ENCODE data around the gene SMCO2. TPM values are rescaled to one million over a fixed set of nuclear protein-coding genes. Genes with fewer than 3 reads are reported as not detected.

Gene SMCO2
- total RNA-seq, 1 experiment from 2014 or later = 0.78 TPM

DNA sequence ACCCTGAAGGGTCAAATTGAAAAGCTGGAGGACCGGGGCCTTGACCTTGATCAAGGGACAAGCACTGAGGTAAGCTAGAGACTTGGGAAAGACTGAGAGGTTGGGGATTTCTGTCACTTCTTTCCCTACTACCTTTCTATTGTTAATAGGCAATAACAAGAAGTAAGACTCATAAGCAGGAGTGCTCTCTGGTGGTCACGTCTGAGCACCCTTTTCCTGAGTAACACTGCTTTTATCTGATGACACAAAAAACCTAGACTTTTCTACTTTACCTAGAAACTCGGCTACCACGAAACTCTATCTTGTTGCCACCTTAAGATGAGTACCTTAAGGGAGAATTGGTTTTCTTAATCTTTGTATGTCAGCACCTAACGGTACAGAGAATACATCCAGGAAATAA, 41.9 kb downstream of the SMCO2 start:
- in situ Hi-C loops (cut with HindIII; ENCODE audit: low pct_unique_long_range_greater_than_20kb, low sequenced_read_pairs) = no loop called here
- no peak for DNase-seq (ENCODE audit: low read depth)

DNA sequence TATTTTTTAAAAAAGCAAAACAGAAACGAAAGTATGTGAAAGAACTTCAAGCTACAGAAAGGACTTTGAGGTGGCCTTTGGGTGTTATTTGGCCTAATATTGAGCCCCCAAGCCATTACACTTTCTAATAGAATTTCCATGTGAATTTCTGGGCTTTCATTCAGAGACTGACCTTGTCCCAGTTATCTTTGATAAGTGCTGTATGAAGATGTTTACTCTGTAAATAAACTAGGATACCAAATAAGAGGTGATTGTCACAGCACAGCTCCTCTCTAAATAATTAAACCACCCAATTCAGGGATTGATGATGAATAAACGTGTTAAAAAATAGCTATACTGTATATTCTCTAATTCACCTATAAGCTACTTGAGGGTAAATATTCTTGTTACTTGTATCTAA, 44.7 kb downstream of the SMCO2 start:
- in situ Hi-C loops (cut with HindIII; ENCODE audit: low pct_unique_long_range_greater_than_20kb, low sequenced_read_pairs) = no loop called here
- no peak for DNase-seq (ENCODE audit: low read depth)

DNA sequence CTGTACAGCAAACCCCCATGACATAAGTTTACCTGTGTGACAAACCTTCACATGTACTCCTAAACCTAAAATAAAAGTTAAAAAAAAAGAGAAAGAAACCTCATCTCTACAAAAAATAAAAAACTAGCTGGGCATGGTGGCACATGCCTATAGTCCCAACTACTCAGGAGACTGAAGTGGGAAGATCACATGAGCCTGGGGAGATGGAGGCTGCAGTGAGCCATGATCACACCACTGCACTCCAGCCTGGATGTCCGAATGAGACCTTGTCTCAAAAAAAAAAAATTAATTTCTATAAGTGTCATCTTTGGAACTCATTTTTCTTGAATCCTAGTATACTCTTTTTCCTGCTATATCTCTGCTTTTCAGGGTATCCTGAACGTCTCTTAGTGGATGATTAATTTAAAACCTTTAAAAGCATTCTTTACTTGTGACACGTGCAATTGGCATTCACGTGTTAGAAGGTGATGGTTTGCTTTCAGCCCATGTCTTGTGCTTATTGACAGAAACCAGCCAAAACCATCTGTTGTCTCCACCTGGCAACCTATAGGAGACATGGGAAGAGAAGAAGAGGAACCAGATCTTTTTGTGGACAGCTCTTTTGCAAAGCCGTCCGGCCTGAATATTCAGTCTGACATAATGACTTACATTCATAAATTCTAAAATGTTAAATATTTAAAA, 46.9 kb downstream of the SMCO2 start:
- DNase-seq (ENCODE audit: low read depth) = peak; percentile 27

DNA sequence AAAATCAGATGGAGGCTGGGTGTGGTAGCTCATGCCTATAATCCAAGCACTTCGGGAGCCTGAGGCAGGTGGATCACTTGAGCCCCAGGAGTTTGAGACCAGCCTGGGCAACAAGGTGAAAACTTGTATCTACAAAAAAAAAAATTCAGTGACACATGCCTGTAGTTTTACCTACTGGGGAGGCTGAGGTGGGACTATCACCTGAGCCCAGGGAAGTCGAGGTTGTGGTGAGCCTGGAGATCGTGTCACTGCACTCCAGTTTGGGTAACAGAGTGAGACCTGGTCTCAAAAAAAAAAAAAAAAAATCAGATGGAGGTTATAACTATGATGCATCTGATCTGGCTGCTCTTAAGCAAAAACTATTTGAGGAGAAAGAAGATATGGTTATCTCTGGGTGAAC, 50.9 kb downstream of the SMCO2 start:
- in situ Hi-C loops (cut with HindIII; ENCODE audit: low pct_unique_long_range_greater_than_20kb, low sequenced_read_pairs) = no loop called here

More for the DNA sequence above, 46.9 kb downstream of the SMCO2 start:
- in situ Hi-C loops (cut with HindIII; ENCODE audit: low pct_unique_long_range_greater_than_20kb, low sequenced_read_pairs) = no loop called here

DNA sequence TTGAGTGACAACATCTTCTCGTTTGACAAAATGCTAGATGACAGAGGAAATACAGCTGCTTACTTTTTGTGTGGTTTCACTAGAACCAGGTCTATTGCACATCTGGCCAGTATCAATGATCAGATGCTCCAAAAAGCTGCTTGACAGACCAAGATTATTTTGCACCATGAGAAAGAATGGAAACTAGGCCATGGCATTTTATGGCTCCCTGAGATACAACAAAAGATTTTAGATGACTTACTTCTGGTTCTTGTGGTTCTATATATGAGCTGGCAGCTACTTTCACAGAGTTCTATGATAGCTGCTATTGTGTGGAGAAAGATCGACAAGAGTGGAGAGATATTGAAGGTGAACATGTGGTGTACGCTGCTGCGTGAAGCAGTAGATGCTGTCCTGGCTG, 51.6 kb downstream of the SMCO2 start:
- DNase-seq (ENCODE audit: low read depth) = no peak
- in situ Hi-C loops (cut with HindIII; ENCODE audit: low pct_unique_long_range_greater_than_20kb, low sequenced_read_pairs) = no loop called here

More for the DNA sequence above, 50.9 kb downstream of the SMCO2 start:
- DNase-seq (ENCODE audit: low read depth) = no peak

DNA sequence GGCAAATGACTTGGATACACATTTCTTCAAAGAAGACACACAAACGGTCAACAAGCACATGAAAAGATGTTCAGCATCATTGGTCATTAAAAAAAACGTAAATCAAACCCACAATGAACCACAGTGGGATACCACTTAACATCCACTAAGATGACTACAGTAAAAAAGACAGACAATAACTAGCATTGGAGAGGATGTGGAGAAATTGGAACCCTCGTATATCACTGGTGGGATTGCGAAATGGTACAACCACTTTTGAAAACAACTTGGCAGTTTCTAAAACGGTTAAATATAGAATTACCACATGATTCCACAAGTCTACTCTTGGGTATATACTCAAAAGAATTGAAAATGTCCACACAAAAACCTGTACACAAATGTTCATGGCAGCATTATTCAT, 52.2 kb downstream of the SMCO2 start:
- in situ Hi-C loops (cut with HindIII; ENCODE audit: low pct_unique_long_range_greater_than_20kb, low sequenced_read_pairs) = no loop called here

DNA sequence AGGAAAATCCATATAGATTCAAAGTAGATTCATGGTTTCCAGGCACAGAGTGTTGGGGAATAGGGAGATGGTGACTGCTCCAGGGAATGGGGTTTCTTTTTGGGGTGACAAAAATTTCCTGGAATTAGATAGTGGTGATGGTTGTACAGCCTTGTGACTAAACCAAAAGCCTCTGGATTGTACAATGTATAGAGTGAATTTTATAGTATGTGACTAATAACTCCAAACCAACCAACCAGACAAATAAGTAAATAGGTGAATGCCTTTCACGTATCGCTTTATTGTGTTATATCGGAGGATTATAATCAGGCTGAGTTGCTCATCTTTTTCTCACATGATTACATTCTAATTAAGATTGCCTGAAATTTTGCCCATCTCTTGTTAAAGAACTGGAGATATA, 52.8 kb downstream of the SMCO2 start:
- in situ Hi-C loops (cut with HindIII; ENCODE audit: low pct_unique_long_range_greater_than_20kb, low sequenced_read_pairs) = no loop called here
- DNase-seq (ENCODE audit: low read depth) = no peak

More for the DNA sequence above, 52.2 kb downstream of the SMCO2 start:
- no peak for DNase-seq (ENCODE audit: low read depth)

DNA sequence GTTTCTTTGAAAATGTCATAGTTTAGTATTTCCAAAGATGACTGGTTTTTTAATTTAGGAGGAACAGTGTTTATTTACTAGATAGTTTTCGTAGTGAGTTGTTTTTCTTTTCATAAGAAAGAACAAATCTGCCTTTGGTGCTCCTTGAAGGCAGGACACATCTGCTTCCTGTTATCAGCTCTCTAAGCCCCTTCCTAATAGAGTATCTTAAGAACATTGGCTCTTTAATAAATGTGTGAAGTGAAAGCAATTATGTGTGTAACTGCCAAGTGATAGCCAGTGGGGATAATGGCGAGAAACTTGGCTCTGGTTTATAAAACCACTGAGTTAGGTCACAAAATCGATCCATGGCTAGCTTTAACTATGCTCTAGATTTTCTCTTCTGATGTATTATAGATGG, 54.0 kb downstream of the SMCO2 start:
- DNase-seq (ENCODE audit: low read depth) = no peak
- in situ Hi-C loops (cut with HindIII; ENCODE audit: low pct_unique_long_range_greater_than_20kb, low sequenced_read_pairs) = no loop called here

DNA sequence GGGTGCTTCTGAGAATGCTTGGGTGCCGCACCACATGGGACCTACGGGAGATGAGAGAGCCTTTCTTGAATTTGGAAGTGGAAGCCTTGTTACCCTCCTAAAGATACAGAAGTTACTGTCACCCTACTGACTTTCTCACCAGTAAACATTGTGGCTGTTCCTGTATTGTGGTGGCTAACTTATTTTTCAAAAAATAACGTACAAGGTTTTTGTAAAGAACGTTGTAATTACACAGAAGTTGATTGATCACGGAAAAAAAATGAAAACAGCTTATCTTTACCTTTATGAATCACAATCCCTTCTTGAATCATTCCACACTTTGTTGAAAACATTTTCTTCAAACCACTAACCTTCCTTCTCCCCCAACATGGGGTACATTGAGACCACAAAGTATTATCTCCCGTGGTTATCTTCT, 55.5 kb downstream of the SMCO2 start:
- in situ Hi-C loops (cut with HindIII; ENCODE audit: low pct_unique_long_range_greater_than_20kb, low sequenced_read_pairs) = no loop called here
- no peak for DNase-seq (ENCODE audit: low read depth)

DNA sequence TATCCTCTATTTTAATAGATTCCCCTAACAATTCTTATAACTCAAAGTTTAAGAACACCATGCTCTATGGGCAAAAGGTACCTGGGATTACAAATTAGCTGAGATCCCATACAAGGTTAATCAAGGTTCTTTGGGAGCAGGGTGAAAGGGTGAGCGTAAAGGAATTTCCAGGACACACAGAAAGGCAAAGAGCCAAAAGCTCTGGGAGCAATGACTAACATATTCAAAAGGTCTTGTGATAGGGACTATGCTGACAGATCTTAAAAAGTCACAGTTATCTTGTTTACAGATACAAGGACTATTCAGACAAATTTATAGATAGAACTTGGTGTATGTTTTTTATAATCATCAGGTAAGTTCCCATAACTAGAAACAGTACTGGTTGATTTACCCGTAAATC, 58.0 kb downstream of the SMCO2 start:
- no peak for DNase-seq (ENCODE audit: low read depth)
- in situ Hi-C loops (cut with HindIII; ENCODE audit: low pct_unique_long_range_greater_than_20kb, low sequenced_read_pairs) = no loop called here

DNA sequence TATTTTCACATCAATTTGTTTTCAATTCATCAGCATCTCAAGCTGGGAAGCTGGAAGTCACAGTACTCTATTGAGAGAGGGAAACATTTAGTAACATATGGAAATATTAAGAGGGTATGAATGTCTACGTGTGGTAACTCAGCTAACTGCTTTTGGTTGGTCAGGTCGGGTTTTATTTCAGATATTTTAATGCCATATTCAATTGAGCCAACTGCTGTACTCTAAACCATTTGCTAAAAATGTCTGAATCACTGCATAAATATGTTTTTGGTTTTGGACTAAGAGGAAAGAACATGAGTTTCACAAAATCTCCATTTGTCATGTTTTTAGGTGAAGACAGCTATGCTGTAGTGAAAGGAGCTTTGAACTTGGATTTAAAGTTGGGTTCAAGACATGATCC, 58.6 kb downstream of the SMCO2 start:
- in situ Hi-C loops (cut with HindIII; ENCODE audit: low pct_unique_long_range_greater_than_20kb, low sequenced_read_pairs) = no loop called here
- DNase-seq (ENCODE audit: low read depth) = no peak

DNA sequence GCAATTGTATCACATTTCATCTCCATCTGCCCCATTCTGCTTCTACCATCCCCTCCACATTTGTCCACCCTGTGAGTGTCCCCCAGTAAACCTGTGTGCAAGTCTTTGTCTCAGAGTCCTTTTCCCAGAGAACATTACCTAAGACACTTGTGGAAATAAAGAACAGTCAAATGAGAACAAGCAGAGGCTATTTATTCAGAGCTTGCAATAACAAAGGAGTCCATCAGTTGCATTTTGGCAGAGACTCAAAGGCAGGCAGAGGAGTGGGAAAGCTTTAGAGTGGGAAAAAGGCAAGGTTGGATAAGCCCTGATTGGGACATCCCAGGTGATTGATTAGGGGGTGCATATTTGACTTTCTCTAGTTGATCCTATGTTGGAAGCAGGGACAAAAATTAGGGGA, 59.2 kb downstream of the SMCO2 start:
- in situ Hi-C loops (cut with HindIII; ENCODE audit: low pct_unique_long_range_greater_than_20kb, low sequenced_read_pairs) = no loop called here
- DNase-seq (ENCODE audit: low read depth) = no peak

DNA sequence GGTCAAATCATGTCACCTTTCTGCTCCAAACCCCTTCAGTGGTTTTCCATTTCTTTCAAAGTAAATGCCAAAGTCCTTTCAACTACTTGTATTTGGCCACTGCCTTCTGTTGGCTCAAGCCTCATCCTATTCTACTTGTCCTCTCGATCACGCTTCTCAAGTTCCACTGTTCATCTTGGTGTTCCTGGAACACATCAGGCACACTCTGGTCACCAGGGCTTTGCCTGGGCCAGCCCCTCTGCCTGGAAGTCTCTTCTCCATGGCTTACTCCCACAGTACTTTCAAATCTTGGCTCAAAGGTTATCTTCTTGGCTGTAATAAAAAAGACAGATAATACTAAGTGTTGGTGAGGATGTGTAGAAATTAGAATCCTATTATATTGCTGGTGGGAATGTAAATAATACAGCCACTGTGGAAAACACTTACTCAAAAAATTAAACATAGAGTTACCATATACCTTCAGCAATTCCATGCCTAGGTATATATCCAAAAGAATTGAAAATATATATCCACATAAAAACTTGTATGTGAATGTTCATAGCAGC, 60.2 kb downstream of the SMCO2 start:
- no peak for DNase-seq (ENCODE audit: low read depth)
- in situ Hi-C loops (cut with HindIII; ENCODE audit: low pct_unique_long_range_greater_than_20kb, low sequenced_read_pairs) = no loop called here

DNA sequence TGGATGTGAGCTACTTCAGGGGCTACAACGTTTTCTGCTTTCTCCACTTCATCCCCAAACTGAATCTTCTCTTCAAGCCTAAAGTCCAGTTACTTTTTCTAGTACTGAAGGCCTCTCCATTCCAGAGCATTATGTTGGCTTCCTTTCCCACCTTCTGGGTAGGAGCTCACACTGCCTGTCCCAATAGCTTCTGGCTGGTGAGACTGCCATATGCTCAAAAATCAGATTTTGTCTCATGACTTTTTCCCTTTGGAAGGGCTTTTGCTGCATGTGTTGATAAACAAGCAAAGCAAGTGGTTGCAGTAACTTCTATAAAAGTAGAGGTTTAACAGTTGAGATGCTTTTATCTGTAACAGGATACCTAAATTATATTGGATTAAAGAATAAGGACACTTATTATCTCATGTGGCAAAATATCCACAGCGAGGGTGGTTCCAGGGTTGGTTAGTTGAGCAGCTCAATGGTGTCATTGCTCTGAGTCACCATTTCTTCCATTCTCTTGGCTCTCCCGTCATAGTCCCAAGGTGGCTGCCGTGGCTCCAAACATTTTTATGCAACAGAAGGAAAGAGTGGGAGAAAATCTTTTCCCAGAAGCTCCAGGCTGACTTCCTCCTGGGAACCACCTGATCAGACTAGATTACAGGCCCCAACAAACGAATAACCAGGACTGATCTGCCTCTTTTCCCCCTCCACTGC, 62.3 kb downstream of the SMCO2 start:
- DNase-seq (ENCODE audit: low read depth) = no peak
- in situ Hi-C loops (cut with HindIII; ENCODE audit: low pct_unique_long_range_greater_than_20kb, low sequenced_read_pairs) = no loop called here

DNA sequence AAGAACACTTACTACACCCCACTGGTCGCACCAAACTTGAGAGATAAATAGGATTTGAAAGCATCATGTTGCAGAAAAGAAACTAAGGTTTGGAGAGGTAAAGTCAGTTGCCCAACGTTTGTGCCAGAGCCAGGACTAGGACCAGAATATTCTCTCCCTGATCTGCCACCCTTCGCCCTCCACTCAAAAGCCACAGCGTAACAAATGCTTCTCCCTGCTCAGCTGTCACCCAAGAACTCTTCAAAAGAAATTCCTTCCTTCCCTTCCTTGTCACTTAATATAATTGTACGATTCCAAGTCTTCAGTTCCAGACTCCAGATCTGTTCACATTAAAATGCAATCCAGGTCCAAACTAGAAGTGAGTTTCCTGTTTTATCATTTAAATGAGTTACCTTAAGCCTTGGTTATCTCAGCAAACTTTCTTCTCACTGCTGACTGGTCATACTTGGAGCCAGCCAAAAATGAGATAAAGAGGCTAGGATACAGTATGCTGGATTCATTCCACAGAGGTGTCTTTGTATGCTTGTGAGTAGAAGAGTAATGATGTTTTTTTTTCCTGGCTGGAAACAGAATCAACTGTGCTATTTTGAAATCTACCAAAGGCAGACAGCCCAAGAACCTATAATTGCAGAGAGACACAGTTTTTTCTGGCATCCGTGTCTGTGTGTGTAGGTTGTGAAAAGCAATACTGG, 64.6 kb downstream of the SMCO2 start:
- in situ Hi-C loops (cut with HindIII; ENCODE audit: low pct_unique_long_range_greater_than_20kb, low sequenced_read_pairs) = no loop called here

DNA sequence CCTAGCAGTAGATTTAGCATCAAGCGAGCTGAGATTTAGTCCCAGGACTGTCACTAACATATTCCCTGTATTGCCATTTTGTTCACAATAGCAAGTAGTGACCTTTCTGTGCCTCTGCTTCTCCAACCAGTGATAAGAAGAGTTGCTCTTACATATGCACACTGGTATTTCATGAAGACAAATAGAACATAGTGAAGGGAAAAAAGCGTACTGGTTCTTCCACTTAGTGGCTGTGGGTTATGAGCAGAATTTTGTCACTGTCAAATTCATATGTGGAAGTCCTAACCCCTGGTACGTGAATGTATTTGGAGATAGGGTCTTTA, 65.1 kb downstream of the SMCO2 start:
- DNase-seq (ENCODE audit: low read depth) = no peak
- in situ Hi-C loops (cut with HindIII; ENCODE audit: low pct_unique_long_range_greater_than_20kb, low sequenced_read_pairs) = no loop called here

More for the DNA sequence above, 64.6 kb downstream of the SMCO2 start:
- no peak for DNase-seq (ENCODE audit: low read depth)

DNA sequence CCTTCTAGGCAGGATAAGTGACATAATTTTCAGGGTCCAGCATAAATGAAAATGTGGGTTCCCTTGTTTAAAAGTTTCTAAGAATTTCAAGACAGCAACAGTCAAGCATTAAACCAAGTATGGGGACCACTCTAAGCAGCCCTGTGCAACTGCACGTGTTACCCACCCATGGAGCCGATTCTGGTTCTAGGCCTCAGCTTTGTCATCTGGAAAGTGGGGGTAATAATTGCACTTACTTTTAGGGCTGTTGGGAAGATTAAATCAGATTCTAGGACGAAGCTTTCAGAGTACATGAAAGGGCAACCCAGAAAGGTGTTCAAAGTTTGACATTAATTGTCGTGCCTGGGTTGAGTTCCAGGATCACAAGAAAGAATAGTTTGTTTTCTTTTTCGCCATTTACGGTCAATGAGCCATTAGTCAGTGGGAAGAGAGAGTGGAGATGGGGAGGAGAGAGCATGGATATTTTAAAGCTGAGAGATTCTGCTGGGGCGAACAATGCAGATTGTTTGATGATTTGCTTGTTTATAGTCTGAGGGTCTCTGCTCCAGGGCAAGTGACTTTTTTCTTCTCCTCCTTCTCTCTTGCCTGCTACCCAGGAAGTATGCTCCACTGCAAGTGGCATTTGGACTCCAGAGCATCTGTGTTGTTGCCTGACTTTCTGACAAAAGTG, 66.8 kb downstream of the SMCO2 start:
- in situ Hi-C loops (cut with HindIII; ENCODE audit: low pct_unique_long_range_greater_than_20kb, low sequenced_read_pairs) = no loop called here
- no peak for DNase-seq (ENCODE audit: low read depth)

DNA sequence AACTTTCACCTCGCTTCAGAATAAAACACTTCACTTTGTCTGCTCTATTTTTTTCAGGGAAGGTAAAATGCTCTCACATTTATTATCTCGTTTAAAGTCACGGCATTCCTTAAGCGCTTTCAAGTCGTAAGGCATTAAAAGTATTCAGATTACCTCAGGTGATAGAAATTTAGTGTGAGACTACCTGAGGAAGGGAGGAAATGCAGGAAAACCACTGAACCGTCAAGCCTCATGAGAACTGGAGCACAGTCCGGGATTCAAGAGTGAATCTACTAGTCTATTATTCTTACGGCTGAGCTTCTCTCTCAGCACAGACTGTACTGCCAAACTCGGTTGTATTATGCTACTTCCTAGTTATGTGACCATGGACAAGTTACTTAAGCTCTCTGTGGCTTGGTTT, 69.1 kb downstream of the SMCO2 start:
- in situ Hi-C loops (cut with HindIII; ENCODE audit: low pct_unique_long_range_greater_than_20kb, low sequenced_read_pairs) = no loop called here
- DNase-seq (ENCODE audit: low read depth) = peak; percentile 74

DNA sequence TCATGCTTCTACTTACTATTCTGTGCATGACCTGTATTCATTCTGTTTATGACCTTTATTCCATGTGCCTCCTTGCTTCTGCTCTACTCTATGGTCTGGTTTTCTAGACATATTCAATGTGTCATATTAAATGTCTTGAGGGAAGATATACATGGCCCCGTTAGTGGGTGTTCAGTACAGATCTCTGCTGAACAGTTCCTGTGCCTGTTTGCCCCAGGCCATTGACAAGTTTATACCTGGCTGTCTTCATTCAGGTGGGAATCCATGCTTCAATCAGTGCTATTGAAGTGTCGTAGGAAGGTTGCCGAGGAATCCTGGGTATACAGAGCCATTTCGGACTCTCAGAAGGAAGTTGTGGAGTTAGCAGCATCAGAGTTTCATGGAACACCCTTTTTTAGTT, 70.1 kb downstream of the SMCO2 start:
- in situ Hi-C loops (cut with HindIII; ENCODE audit: low pct_unique_long_range_greater_than_20kb, low sequenced_read_pairs) = no loop called here
- no peak for DNase-seq (ENCODE audit: low read depth)
